Spleen (tissue), 11 donors: ENCODE results near the gene MFAP3. TPM values are rescaled to one million over a fixed set of nuclear protein-coding genes. Genes with fewer than 3 reads are reported as not detected.

ENCODE experiments used
- DNase-seq: peaks from one replicate; pipeline ENCODE4 v3.0.0-alpha.2; 2020
- H3K27ac ChIP-seq, 8 donors: fragments of 200-600 bp; sonication (generic) in 7 of 8; 1 replicate in 4 of 8; 2 replicates in 4 of 8; pipeline versions ENCODE4 v1.5.0 to v1.8.0; 2016 to 2021; ENCODE audit warnings: inconsistent platforms in 4 of 8, mild to moderate bottlenecking in 4 of 8, moderate library complexity in 1 of 8
- H3K27me3 ChIP-seq, 7 donors: fragments of 200-600 bp; sonication (generic) in 6 of 7; replicated peaks in 1 of 7; 1 replicate in 4 of 7; 2 replicates in 3 of 7; pipeline versions ENCODE4 v1.5.0 to v1.8.0; 2016 to 2021; ENCODE audit warnings: inconsistent platforms in 3 of 7, mild to moderate bottlenecking in 1 of 7
- H3K36me3 ChIP-seq, 6 donors: fragments of 200-600 bp; sonication (generic) in 5 of 6; 1 replicate in 4 of 6; 2 replicates in 2 of 6; pipeline versions ENCODE4 v1.5.0 to v1.8.0; 2016 to 2021; ENCODE audit warnings: inconsistent platforms in 2 of 6
- H3K4me1 ChIP-seq, 6 donors: fragments of 200-600 bp; sonication (generic) in 5 of 6; 1 replicate in 3 of 6; 2 replicates in 3 of 6; pipeline versions ENCODE4 v1.5.0 to v1.8.0; 2016 to 2021; ENCODE audit warnings: inconsistent platforms in 3 of 6
- H3K4me3 ChIP-seq, 8 donors: fragments of 200-600 bp; sonication (generic) in 7 of 8; 1 replicate in 4 of 8; 2 replicates in 4 of 8; pipeline versions ENCODE4 v1.5.0 to v1.8.0; 2016 to 2021; ENCODE audit warnings: inconsistent platforms in 4 of 8, mild to moderate bottlenecking in 4 of 8, moderate library complexity in 2 of 8
- H3K9me3 ChIP-seq, 8 donors: fragments of 200-600 bp; sonication (generic) in 7 of 8; 1 replicate in 4 of 8; 2 replicates in 4 of 8; pipeline versions ENCODE4 v1.5.0 to v1.8.0; 2016 to 2021; ENCODE audit warnings: inconsistent platforms in 4 of 8
- CTCF ChIP-seq, 11 experiments: fragments of 200-600 bp in 7 of 11; fragments of 450-650 bp in 4 of 11; sonication (generic) in 4 of 11; IDR thresholded peaks in 8 of 11; conservative IDR thresholded peaks in 3 of 11; 1 replicate in 7 of 11; 2 replicates in 4 of 11; pipeline versions ENCODE4 v1.4.0 to v1.8.0; 2016 to 2021; ENCODE audit warnings: antibody characterized with exemption in 11 of 11, inconsistent platforms in 4 of 11, mild to moderate bottlenecking in 1 of 11
- POLR2A ChIP-seq, 3 donors: fragments of 450-650 bp; IDR thresholded peaks; one replicate each; pipeline ENCODE4 v1.5.1; 2017; ENCODE audit warnings: antibody characterized with exemption in 3 of 3, mild to moderate bottlenecking in 1 of 3
- POLR2AphosphoS5 ChIP-seq, 3 donors: sonication (generic); formaldehyde crosslinking; IDR thresholded peaks; one replicate each; pipeline ENCODE4 v1.5.1; 2017; ENCODE audit warnings: antibody characterized with exemption in 3 of 3
- WGBS, 5 donors: extraction: QIAGEN DNeasy Blood & Tissue Kit in 3 of 5; methylation state at CpG; one replicate each; pipeline versions ENCODE4 v1.1.5 to v1.1.7; 2013 to 2018; 5-methylcytosine and 5-hydroxymethylcytosine counted together
- intact Hi-C: fragments of 100-400 bp; cut with DNase I; formaldehyde crosslinking; loops from one replicate; pipeline ENCODE4 v1.15.0; 2023; ENCODE audit warnings: low total_unique reads
- polyA plus RNA-seq, 3 donors: library from polyadenylated mRNA; stranded (reverse); fragments of 200-250 nt; gene quantifications; one replicate each; pipeline ENCODE4 v1.2.1, GENCODE V29; 2013
- total RNA-seq, 7 donors: library from RNA; depleted of rRNA in 3 of 7; stranded (reverse); fragments of >200 nt in 3 of 7; fragmentation: NEBNext Ultra II Directional in 4 of 7; extraction: Animal tissue kit (Norgen Biotek cat#: 25700) in 4 of 7; gene quantifications; one replicate each; pipeline versions ENCODE4 v1.1.0 to v1.2.1, GENCODE V29; 2016 to 2021
- donor health status: healthy with polysubstance abuse.
- donor health status: DM: no; HTN: no; CAD: no; lungs with moderate emphysema.
- donor health status: DM: no; HTN: no; CAD: no.
- donor health status: Bipolar disorder and iron deficiency.
- donor health status: healthy.
- donor health status: DM: no; HTN: no; CAD: no.
- donor health status: DM: yes; HTN: yes; CAD: no.

MFAP3 gene
- total and polyA plus RNA-seq, 10 donors: 1.8 to 64.6 (median 34.2) TPM

GRCh38 chr5:154097031-154097430, 58.3 kb downstream of the MFAP3 start:
- intact Hi-C loops: no loop called here
- WGBS, 5 donors: 57 to 70% (median 60%) methylated on average over 2 of the region's 2 CpGs
- H3K27ac ChIP-seq: no peak overlapping the region
- no peak for DNase-seq
- no peak overlapping the region for H3K4me3 ChIP-seq
- H3K9me3 ChIP-seq: no peaks in the 10 kb centered on the region
- no peak for TF ChIP-seq POLR2A (IDR thresholded peaks at IDR 0.05)
- TF ChIP-seq POLR2AphosphoS5 (IDR thresholded peaks at IDR 0.05): no peak
- no peak for TF ChIP-seq CTCF (IDR thresholded peaks at IDR 0.05 in 8 of 11, conservative IDR thresholded peaks at IDR 0.05 in 3 of 11)
- H3K4me1 ChIP-seq: no peaks in the 10 kb centered on the region
- no peaks in the 10 kb centered on the region for H3K36me3 ChIP-seq
- no peaks in the 10 kb centered on the region for H3K27me3 ChIP-seq

GRCh38 chr5:154098465-154098864, 59.7 kb downstream of the MFAP3 start:
- TF ChIP-seq CTCF (IDR thresholded peaks at IDR 0.05 in 8 of 11, conservative IDR thresholded peaks at IDR 0.05 in 3 of 11): no peak
- no peak for TF ChIP-seq POLR2A (IDR thresholded peaks at IDR 0.05)
- TF ChIP-seq POLR2AphosphoS5 (IDR thresholded peaks at IDR 0.05): no peak

GRCh38 chr5:154101184-154101583, 62.4 kb downstream of the MFAP3 start:
- WGBS, 5 donors: 92 to 97% (median 96%) methylated on average over 1 of the region's 1 CpG
- no peaks in the 10 kb centered on the region for H3K9me3 ChIP-seq
- H3K4me1 ChIP-seq: no peaks in the 10 kb centered on the region
- DNase-seq: no peak
- no peak for TF ChIP-seq POLR2A (IDR thresholded peaks at IDR 0.05)
- no peak for TF ChIP-seq CTCF (IDR thresholded peaks at IDR 0.05 in 8 of 11, conservative IDR thresholded peaks at IDR 0.05 in 3 of 11)
- no peak for TF ChIP-seq POLR2AphosphoS5 (IDR thresholded peaks at IDR 0.05)
- H3K4me3 ChIP-seq: no peak overlapping the region
- no peak overlapping the region for H3K27ac ChIP-seq
- no peaks in the 10 kb centered on the region for H3K36me3 ChIP-seq
- intact Hi-C loops: no loop called here
- no peaks in the 10 kb centered on the region for H3K27me3 ChIP-seq

More at GRCh38 chr5:154098465-154098864, 59.7 kb downstream of the MFAP3 start:
- Histone ChIP-seq H3K9me3 (no peaks in the 10 kb centered on the region), H3K27me3 (no peaks in the 10 kb centered on the region), H3K4me3 (no peak overlapping the region), H3K4me1 (no peaks in the 10 kb centered on the region), H3K27ac (no peak overlapping the region), H3K36me3 (no peaks in the 10 kb centered on the region)
- WGBS, 5 donors: 66 to 78% (median 71%) methylated on average over 2 of the region's 2 CpGs
- no peak for DNase-seq
- intact Hi-C loops: no loop called here

- no peaks in the 10 kb centered on the region for H3K9me3 ChIP-seq
- 46 to 64% (median 54%) methylated on average over 3 to 4 of the region's 4 CpGs for WGBS, 5 donors
- H3K27ac ChIP-seq: no peak overlapping the region
- intact Hi-C loops: no loop called here
- no peaks in the 10 kb centered on the region for H3K27me3 ChIP-seq
- DNase-seq: no peak
- H3K4me3 ChIP-seq: no peak overlapping the region
- no peak for TF ChIP-seq POLR2A (IDR thresholded peaks at IDR 0.05)
- TF ChIP-seq CTCF (IDR thresholded peaks at IDR 0.05 in 8 of 11, conservative IDR thresholded peaks at IDR 0.05 in 3 of 11): no peak
- no peak for TF ChIP-seq POLR2AphosphoS5 (IDR thresholded peaks at IDR 0.05)
- no peaks in the 10 kb centered on the region for H3K4me1 ChIP-seq
- no peaks in the 10 kb centered on the region for H3K36me3 ChIP-seq
Observed at GRCh38 chr5:154103233-154103632, 64.5 kb downstream of the MFAP3 start.

Other genes starting within 250 kb of the MFAP3 start
- gene FAM114A2, start 57 bp upstream of the MFAP3 start, total RNA-seq: 10 to 100 TPM; 28.3 to 37.3 (median 35.1) TPM
- 1 to 10 TPM; 6.3 to 8.5 (median 6.7) TPM for gene FAM114A2, start 57 bp upstream of the MFAP3 start, polyA plus RNA-seq
- 10 to 100 TPM; 40.5 to 50.2 (median 43.8) TPM for gene GALNT10, start 151.8 kb downstream of the MFAP3 start, total RNA-seq
- 10 to 100 TPM in 1 of 3 donors, 1 to 10 TPM in 2; 7.6 to 13.7 (median 8.3) TPM for gene GALNT10, start 151.8 kb downstream of the MFAP3 start, polyA plus RNA-seq